ENCODE data around the gene RLF.

The RLF gene

GRCh38 chr1:40153073-40153770 is 8.0 kb upstream of the RLF start:
- CTCF ChIA-PET, result interaction anchor here (0.6 to 4.9 kb wide), 17 partner anchors 9 to 681 kb away, joined by 3 to 55 read pairs (median 4); partner anchors contain the start of gene CAP1
- peak; percentile 81 for TF ChIP-seq CTCF (conservative IDR thresholded peaks at IDR 0.05; ENCODE audit: low read depth)
- H3K27ac ChIP-seq, result no peak overlapping the region
- POLR2A ChIA-PET (ENCODE audit: low non-redundant PET), result no interaction called here
- peak; percentile 16 for DNase-seq (ENCODE audit: low spot score)

- POLR2A ChIA-PET (ENCODE audit: low non-redundant PET), result no interaction called here
- CTCF ChIA-PET, result interaction anchor here (4.9 kb wide), 1 partner anchor 11 kb away, joined by 38 read pairs; no protein-coding TSS in a partner anchor
Observed at GRCh38 chr1:40155135-40155534, 6.1 kb upstream of the RLF start.

GRCh38 chr1:40155910-40156309 is 5.3 kb upstream of the RLF start:
- ChIA-PET POLR2A (ENCODE audit: low non-redundant PET) (no interaction called here), CTCF (interaction anchor here (4.9 kb wide), 1 partner anchor 12 kb away, joined by 38 read pairs; no protein-coding TSS in a partner anchor)
- no peak overlapping the region for H3K27ac ChIP-seq
- no peak for DNase-seq (ENCODE audit: low spot score)
- no peak for TF ChIP-seq CTCF (conservative IDR thresholded peaks at IDR 0.05; ENCODE audit: low read depth)

More at GRCh38 chr1:40155135-40155534, 6.1 kb upstream of the RLF start:
- DNase-seq (ENCODE audit: low spot score), result no peak
- H3K27ac ChIP-seq, result no peak overlapping the region
- TF ChIP-seq CTCF (conservative IDR thresholded peaks at IDR 0.05; ENCODE audit: low read depth), result no peak

- POLR2A ChIA-PET (ENCODE audit: low non-redundant PET), result interaction anchor here (0.7 kb wide), 1 partner anchor 239 kb away, joined by 3 read pairs; no protein-coding TSS in a partner anchor
- no peak for TF ChIP-seq CTCF (conservative IDR thresholded peaks at IDR 0.05; ENCODE audit: low read depth)
- peak overlapping the region; percentile 82 for H3K27ac ChIP-seq
- no peak for DNase-seq (ENCODE audit: low spot score)
- CTCF ChIA-PET, result interaction anchor here (2.0 kb wide), 1 partner anchor 17 kb away, joined by 7 read pairs; no protein-coding TSS in a partner anchor
Observed at GRCh38 chr1:40160806-40161124, 422 bp upstream of the RLF start.

GRCh38 chr1:40161888-40162397 is 756 bp downstream of the RLF start:
- peak overlapping the region; percentile 82 for H3K27ac ChIP-seq
- TF ChIP-seq CTCF (conservative IDR thresholded peaks at IDR 0.05; ENCODE audit: low read depth), result no peak
- ChIA-PET POLR2A (ENCODE audit: low non-redundant PET) (interaction anchor here (0.8 kb wide), 1 partner anchor 96 kb away, joined by 3 read pairs; the partner anchor contains the start of gene ZMPSTE24), CTCF (interaction anchor here (0.6 to 0.8 kb wide), 3 partner anchors 9 to 44 kb away, joined by 3 to 4 read pairs (median 3); no protein-coding TSS in a partner anchor)
- DNase-seq (ENCODE audit: low spot score), result no peak

GRCh38 chr1:40162753-40163441 is 1.7 kb downstream of the RLF start:
- peak; percentile 28 for DNase-seq (ENCODE audit: low spot score)
- ChIA-PET POLR2A (ENCODE audit: low non-redundant PET) (no interaction called here), CTCF (interaction anchor here (0.6 to 0.8 kb wide), 3 partner anchors 8 to 25 kb away, joined by 3 to 5 read pairs (median 3); no protein-coding TSS in a partner anchor)
- no peak overlapping the region for H3K27ac ChIP-seq
- no peak for TF ChIP-seq CTCF (conservative IDR thresholded peaks at IDR 0.05; ENCODE audit: low read depth)

All from RWPE1 (cell line).